IPS-18a (cell line): ENCODE results near the gene RNF112.
"Not testable (repeated sequence)": the region's sequence is repeated elsewhere in the genome, so short reads cannot be mapped to it uniquely, and the experiment has no call there.

Experiments
- H3K27ac ChIP-seq: one replicate; pipeline ENCODE4 v1.5.1; 2013; ENCODE audit warnings: low read length
- H3K27me3 ChIP-seq: one replicate; pipeline ENCODE4 v1.6.1; 2013; ENCODE audit warnings: mild to moderate bottlenecking, low read length; ENCODE audit not compliant: control insufficient read depth, insufficient read depth
- H3K36me3 ChIP-seq: one replicate; pipeline ENCODE4 v1.6.1; 2013; ENCODE audit warnings: low read depth, low read length; ENCODE audit not compliant: control insufficient read depth
- H3K4me1 ChIP-seq: one replicate; pipeline ENCODE4 v1.6.1; 2013; ENCODE audit warnings: low read depth, low read length; ENCODE audit not compliant: control insufficient read depth
- H3K4me3 ChIP-seq: one replicate; pipeline ENCODE4 v1.5.1; 2013; ENCODE audit warnings: low read length
- H3K9ac ChIP-seq: one replicate; pipeline ENCODE4 v1.6.1; 2013; ENCODE audit warnings: mild to moderate bottlenecking, low read length, moderate library complexity
- H3K9me3 ChIP-seq: one replicate; pipeline ENCODE4 v1.6.1; 2013; ENCODE audit warnings: low read depth, low read length; ENCODE audit not compliant: control insufficient read depth

Gene RNF112

DNA sequence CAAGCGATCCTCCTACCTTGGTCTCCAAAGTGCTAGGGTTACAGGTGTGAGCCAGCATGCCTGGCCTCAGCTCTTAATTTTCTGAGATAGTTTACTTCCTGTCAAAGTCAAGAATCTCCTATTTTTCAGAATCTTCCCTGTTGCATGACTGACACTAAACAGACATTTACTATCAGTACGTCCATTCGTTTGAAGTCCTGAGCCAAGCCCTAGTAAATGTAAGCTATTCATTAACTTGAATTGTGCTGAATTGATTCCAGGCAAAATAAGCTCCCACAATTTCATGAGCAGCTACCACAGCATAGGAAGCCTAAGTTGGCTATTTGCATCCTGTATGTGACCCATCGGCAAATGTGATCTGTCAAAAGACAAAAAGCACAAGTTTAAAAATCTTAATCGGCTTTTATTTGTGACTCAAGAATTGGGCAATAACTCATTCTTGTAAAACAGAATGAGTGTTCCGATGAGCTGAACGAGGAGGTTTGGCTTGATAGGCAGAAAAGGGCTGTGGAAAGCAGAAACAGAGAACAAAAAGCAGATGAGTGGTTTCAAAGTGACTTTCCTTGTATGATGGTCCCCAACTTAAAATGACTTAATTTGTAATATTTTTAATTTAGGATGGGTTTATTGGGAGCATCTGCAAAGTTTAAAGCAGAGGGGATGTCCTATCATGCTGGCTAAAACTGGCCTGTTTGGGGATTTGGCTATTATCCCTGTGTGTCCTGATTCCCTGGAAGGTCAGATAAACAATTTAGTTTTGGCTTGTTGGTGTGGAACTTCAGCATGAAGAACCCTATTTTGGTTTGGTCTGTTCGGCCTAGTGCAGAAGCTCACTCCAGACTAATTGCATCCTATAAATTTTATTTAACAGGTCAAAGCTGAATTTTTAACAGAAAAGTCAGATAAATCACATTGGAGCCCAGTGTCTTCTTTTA lies 14.2 kb downstream of the RNF112 start:
- Histone ChIP-seq H3K36me3 (no peaks in the 10 kb centered on the region), H3K9ac (no peak overlapping the region), H3K9me3 (no peaks in the 10 kb centered on the region), H3K4me3 (no peak overlapping the region), H3K4me1 (peaks cover 5% of the 10 kb centered on the region), H3K27me3 (no peaks in the 10 kb centered on the region), H3K27ac (no peak overlapping the region)

DNA sequence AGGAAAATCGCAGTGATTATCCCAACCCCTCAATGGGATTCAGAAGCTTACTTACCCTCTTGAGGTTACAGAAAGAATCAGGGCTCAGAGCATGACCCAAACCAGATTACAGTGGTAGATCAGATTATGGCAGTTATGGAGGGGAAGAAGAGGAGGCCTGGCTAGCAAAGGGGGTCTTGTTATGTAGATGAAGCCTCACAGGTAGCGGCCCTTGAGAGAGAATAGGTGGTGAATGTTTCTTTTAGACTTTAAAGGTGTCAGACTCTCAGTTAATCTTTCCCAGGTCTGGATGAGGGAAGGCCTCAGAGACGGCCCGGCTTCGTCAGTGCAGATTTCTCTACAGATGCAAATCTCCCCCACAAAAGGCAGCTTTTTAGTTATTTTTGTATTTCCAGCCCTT lies 15.6 kb downstream of the RNF112 start:
- no peaks in the 10 kb centered on the region for H3K9me3 ChIP-seq
- H3K4me3 ChIP-seq, result no peak overlapping the region
- H3K27ac ChIP-seq, result no peak overlapping the region
- peaks cover 5% of the 10 kb centered on the region for H3K4me1 ChIP-seq
- no peaks in the 10 kb centered on the region for H3K27me3 ChIP-seq
- H3K36me3 ChIP-seq, result no peaks in the 10 kb centered on the region
- no peak overlapping the region for H3K9ac ChIP-seq

- H3K27me3 ChIP-seq, result no peaks in the 10 kb centered on the region
- H3K4me1 ChIP-seq, result peaks cover 31% of the 10 kb centered on the region
- no peak overlapping the region for H3K9ac ChIP-seq
- no peak overlapping the region for H3K4me3 ChIP-seq
- H3K9me3 ChIP-seq, result no peaks in the 10 kb centered on the region
- no peak overlapping the region for H3K27ac ChIP-seq
- no peaks in the 10 kb centered on the region for H3K36me3 ChIP-seq
Measured at GRCh38 chr17:19431691-19432090, 20.7 kb downstream of the RNF112 start.

DNA sequence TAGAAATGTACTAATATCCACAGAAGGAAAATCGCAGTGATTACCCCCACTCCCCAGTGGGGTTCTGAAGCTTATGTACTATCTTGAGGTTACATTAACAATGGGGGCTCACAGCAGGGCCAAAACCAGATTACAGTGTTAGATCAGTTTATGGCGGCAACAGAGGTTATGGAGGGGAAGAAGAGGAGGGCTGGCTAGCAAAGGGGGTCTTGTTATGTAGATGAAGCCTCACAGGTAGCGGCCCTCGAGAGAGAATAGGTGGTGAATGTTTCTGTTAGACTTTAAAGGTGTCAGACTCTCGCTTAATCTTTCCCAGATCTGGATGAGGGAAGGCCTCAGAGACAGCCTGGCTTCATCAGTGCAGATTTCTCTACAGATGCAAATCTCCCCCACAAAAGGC lies 22.2 kb downstream of the RNF112 start:
- Histone ChIP-seq H3K27ac (peak overlapping the region; percentile 7), H3K4me3 (peak overlapping the region; percentile 23), H3K36me3 (no peaks in the 10 kb centered on the region), H3K9ac (no peak overlapping the region), H3K27me3 (no peaks in the 10 kb centered on the region), H3K4me1 (peaks cover 32% of the 10 kb centered on the region), H3K9me3 (no peaks in the 10 kb centered on the region)

GRCh38 chr17:19433727-19434340 lies 22.8 kb downstream of the RNF112 start:
- Histone ChIP-seq H3K9me3 (no peaks in the 10 kb centered on the region), H3K4me1 (peaks cover 32% of the 10 kb centered on the region), H3K27ac (peak overlapping the region; percentile 7), H3K9ac (no peak overlapping the region), H3K4me3 (peak overlapping the region; percentile 23), H3K36me3 (no peaks in the 10 kb centered on the region), H3K27me3 (no peaks in the 10 kb centered on the region)

DNA sequence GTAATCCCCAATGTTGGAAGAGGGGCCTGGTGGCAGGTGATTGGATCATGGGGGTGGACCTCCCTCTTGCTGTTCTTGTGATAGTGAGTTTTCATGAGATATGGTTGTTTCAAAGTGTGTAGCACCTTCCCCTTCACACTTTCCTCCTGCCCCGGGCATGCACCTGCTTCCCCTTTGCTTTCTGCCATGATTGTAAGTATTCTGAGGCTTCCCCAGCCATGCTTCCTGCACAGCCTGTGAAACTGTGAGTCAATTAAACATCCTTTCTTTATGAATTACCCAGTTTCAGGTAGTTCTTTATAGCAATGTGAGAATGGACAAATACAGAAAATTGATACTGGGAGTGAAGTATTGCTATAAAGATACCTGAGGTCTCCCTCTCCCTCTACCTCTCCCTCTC lies 29.4 kb downstream of the RNF112 start:
- peaks cover 7% of the 10 kb centered on the region for H3K4me1 ChIP-seq
- H3K9me3 ChIP-seq, result peaks cover 10% of the 10 kb centered on the region
- no peaks in the 10 kb centered on the region for H3K36me3 ChIP-seq
- no peak overlapping the region for H3K4me3 ChIP-seq
- no peaks in the 10 kb centered on the region for H3K27me3 ChIP-seq
- H3K27ac ChIP-seq, result no peak overlapping the region
- H3K9ac ChIP-seq, result no peak overlapping the region

DNA sequence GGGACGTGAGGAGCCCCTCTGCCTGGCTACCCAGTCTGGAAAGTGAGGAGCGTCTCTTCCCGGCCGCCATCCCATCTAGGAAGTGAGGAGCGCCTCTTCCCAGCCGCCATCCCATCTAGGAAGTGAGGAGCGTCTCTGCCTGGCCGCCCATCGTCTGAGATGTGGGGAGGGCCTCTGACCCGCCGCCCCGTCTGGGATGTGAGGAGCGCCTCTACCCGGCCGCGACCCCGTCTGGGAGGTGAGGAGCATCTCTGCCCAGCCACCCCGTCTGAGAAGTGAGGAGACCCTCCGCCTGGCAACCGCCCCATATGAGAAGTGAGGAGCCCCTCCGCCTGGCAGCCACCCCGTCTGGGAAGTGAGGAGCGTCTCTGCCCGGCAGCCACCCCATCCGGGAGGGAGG lies 30.3 kb downstream of the RNF112 start:
- not testable (repeated sequence) for H3K27ac ChIP-seq, H3K27me3 ChIP-seq, H3K4me3 ChIP-seq, H3K4me1 ChIP-seq, H3K9me3 ChIP-seq, H3K36me3 ChIP-seq, H3K9ac ChIP-seq

- H3K27ac ChIP-seq, result no peak overlapping the region
- H3K4me1 ChIP-seq, result peaks cover 8% of the 10 kb centered on the region
- H3K9me3 ChIP-seq, result peaks cover 10% of the 10 kb centered on the region
- H3K4me3 ChIP-seq, result no peak overlapping the region
- H3K9ac ChIP-seq, result no peak overlapping the region
- H3K36me3 ChIP-seq, result no peaks in the 10 kb centered on the region
- H3K27me3 ChIP-seq, result no peaks in the 10 kb centered on the region
Measured at GRCh38 chr17:19442731-19443130, 31.7 kb downstream of the RNF112 start.

DNA sequence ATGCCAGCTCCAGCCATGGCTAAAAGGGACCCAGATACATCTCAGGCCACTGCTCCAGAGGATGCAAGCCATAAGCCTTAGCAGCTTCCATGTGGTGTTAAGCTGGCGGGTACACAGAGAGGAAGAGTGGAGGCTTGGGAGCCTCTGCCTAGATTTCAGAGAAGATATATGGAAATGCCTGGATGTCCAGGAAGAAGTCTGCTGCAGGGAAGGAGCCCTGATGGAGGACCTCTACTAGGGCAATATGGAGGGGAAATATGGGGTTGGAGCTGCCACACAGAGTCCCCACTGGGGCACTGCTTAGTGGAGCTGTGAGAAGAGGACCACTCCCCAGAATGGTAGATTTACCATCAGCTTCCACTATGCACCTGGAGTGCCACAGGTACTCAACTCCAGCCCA lies 32.1 kb downstream of the RNF112 start:
- Histone ChIP-seq H3K36me3 (no peaks in the 10 kb centered on the region), H3K27me3 (no peaks in the 10 kb centered on the region), H3K27ac (no peak overlapping the region), H3K4me1 (peaks cover 12% of the 10 kb centered on the region), H3K4me3 (no peak overlapping the region), H3K9ac (no peak overlapping the region), H3K9me3 (peaks cover 10% of the 10 kb centered on the region)

DNA sequence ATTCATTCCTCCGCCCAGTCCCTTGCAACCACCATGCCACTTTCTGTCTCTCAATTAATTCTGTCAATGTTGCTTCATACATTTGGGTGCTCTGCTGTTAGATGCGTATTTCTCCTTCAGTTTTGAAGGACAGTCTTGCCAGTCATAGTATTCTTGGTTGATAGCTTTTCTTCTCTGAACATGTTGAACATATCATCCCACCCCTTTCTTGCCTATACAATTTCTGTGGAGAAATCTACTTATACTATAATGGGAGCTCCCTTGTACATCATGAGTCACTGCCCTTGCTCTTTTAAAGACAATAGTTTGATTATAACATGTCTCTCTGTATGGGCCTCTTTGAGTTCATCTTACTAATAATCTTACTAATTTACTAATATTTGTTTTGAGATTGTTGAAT lies 34.1 kb downstream of the RNF112 start:
- H3K9me3 ChIP-seq, result peaks cover 10% of the 10 kb centered on the region
- no peak overlapping the region for H3K4me3 ChIP-seq
- H3K9ac ChIP-seq, result no peak overlapping the region
- no peak overlapping the region for H3K27ac ChIP-seq
- peaks cover 16% of the 10 kb centered on the region for H3K4me1 ChIP-seq
- no peaks in the 10 kb centered on the region for H3K27me3 ChIP-seq
- no peaks in the 10 kb centered on the region for H3K36me3 ChIP-seq

- H3K27ac ChIP-seq, H3K27me3 ChIP-seq, H3K9ac ChIP-seq, H3K9me3 ChIP-seq, H3K36me3 ChIP-seq, H3K4me3 ChIP-seq: not testable (repeated sequence)
- H3K4me1 ChIP-seq, result peaks cover 16% of the 10 kb centered on the region
Measured at GRCh38 chr17:19446577-19446976, 35.5 kb downstream of the RNF112 start.
